Activated CD4-positive, alpha-beta T cell treated with anti-CD3 and anti-CD28 coated beads for 36 hours (primary cell): ENCODE results near the gene PROM1. TPM values are rescaled to one million over a fixed set of nuclear protein-coding genes. Genes with fewer than 3 reads are reported as not detected.

Experiments used
- ATAC-seq: fragments of 200-7000 bp; cut with Tn5 transposase; one replicate; pipeline ENCODE4 v1.10.0; 2021; ENCODE audit warnings: mild to moderate bottlenecking, moderate library complexity
- CTCF ChIA-PET: fragments of 350-600 bp; sonication (Branson Sonifier 250); formaldehyde crosslinking; loops from one replicate; lab custom pipeline; 2021; ENCODE audit warnings: antibody characterized with exemption; lab: Charles Lee
- POLR2A ChIA-PET: fragments of 350-600 bp; sonication (Branson Sonifier 250); formaldehyde crosslinking; loops from one replicate; lab custom pipeline; 2021; ENCODE audit warnings: antibody characterized with exemption, inconsistent platforms; lab: Charles Lee
- DNase-seq: peaks from one replicate; pipeline ENCODE4 v3.0.0-alpha.2; 2020
- H3K27ac Mint-ChIP-seq: one replicate; pipeline ENCODE4 v1.8.0; 2021; ENCODE audit warnings: mixed read lengths
- H3K27me3 Mint-ChIP-seq: one replicate; pipeline ENCODE4 v1.8.0; 2021; ENCODE audit warnings: mixed read lengths
- H3K36me3 Mint-ChIP-seq: one replicate; pipeline ENCODE4 v1.8.0; 2021; ENCODE audit warnings: low read depth, mixed read lengths
- H3K4me1 Mint-ChIP-seq: one replicate; pipeline ENCODE4 v1.8.0; 2021; ENCODE audit warnings: mixed read lengths
- H3K4me3 Mint-ChIP-seq: one replicate; pipeline ENCODE4 v1.8.0; 2021; ENCODE audit warnings: mild to moderate bottlenecking, moderate library complexity, mixed read lengths
- H3K9me3 Mint-ChIP-seq: one replicate; pipeline ENCODE4 v1.8.0; 2021; ENCODE audit warnings: low read depth, mixed read lengths
- intact Hi-C, 2 experiments: fragments of 100-400 bp; cut with DNase I in 1 of 2; cut with micrococcal nuclease in 1 of 2; formaldehyde crosslinking; loops; one replicate each; pipeline versions ENCODE4 v1.14.2 to v1.15.1; 2022 to 2024; cut with DNase I, micrococcal nuclease
- total RNA-seq, 2 experiments: library from RNA; stranded (reverse); gene quantifications; one replicate each; pipeline ENCODE4 v1.2.3, GENCODE V29; 2021

Gene PROM1
- total RNA-seq, 2 experiments from 2014 or later, result 0.16 to 0.35 TPM

DNA sequence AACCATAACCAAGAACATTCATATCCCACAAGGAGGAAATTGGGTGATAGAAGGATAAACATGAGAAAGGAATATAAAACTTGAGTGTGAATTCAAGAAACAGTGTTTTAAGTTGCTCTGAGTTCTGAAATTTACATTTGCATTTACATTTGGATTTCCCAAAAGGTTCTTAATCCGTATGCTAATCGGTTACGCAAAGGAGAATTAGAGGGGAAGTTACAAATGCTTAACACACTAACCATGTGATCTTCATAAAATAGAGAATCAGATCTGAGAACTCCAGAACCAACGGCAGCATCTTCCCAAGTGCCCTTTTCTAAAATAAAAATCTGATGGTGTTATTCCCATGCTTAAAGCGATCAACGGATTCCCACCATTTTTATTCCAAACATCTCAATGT lies 48.0 kb downstream of the PROM1 start:
- no peaks in the 10 kb centered on the region for H3K27me3 Mint-ChIP-seq
- no peaks in the 10 kb centered on the region for H3K4me1 Mint-ChIP-seq
- ChIA-PET POLR2A (no interaction called here), CTCF (interaction anchor here (1.0 kb wide), 1 partner anchor 230 kb away, joined by 3 read pairs; no protein-coding TSS in a partner anchor)
- H3K9me3 Mint-ChIP-seq, result no peaks in the 10 kb centered on the region
- ATAC-seq (no peak), DNase-seq (no peak)
- H3K4me3 Mint-ChIP-seq, result no peak overlapping the region
- no peaks in the 10 kb centered on the region for H3K36me3 Mint-ChIP-seq
- H3K27ac Mint-ChIP-seq, result no peak overlapping the region
- intact Hi-C loops, result no loop called here

DNA sequence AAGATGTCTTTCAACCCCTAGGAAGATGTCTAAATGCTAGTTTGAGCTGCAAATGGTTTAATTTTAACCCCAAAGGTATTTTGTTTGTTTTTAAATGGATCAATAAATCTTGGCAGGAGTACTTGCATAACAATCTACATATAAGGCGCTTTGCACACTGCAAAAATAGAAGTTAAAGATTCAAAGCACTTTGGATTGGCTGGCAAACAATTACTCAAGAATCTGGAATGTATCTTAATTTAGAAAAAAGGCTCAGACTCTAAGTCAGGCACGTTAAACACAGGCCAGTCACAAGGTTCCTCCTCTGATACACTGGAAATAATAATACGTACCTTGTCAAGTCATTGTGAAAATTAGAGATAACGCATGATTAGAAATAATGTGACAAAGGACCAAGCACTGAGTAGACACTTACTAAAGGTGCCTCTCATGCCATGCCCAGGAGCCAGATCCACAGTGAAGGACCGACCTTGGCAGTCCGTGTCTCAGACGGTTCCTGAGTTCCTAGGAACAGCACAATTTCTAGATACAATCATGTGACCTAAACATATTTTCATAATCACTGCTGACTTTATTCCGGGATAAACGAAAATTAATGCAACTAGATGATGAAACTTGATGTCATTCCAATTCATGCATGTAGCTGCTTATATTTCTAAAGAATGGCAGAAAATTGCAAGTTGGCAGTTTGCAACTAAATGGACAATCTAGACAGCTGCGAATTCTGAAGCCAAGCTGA lies 49.6 kb downstream of the PROM1 start:
- Mint-ChIP-seq H3K9me3 (no peaks in the 10 kb centered on the region), H3K27ac (no peak overlapping the region), H3K4me3 (no peak overlapping the region), H3K4me1 (no peaks in the 10 kb centered on the region), H3K27me3 (no peaks in the 10 kb centered on the region), H3K36me3 (no peaks in the 10 kb centered on the region)
- intact Hi-C loops, result no loop called here
- no peak for ATAC-seq
- ChIA-PET POLR2A (no interaction called here), CTCF (no interaction called here)
- DNase-seq, result no peak

DNA sequence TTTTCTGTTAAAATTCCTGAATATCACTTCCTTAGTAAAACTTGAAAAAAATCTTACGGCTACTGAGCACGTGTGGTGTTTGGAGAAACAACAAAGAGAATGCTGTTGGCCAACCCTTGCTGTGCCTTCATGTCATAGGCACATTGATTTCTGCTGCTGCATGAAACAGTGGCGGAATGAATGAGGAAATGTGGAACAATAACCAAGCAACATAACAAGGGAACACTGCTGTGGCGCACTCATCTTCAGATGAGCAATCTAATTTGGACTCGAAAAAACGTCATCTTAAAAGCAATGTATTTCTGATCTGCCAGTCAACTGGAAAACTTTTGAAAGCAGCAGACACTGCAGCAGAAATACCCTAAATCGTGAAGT lies 51.4 kb downstream of the PROM1 start:
- H3K27ac Mint-ChIP-seq, result no peak overlapping the region
- H3K9me3 Mint-ChIP-seq, result no peaks in the 10 kb centered on the region
- ChIA-PET POLR2A (no interaction called here), CTCF (interaction anchor here (0.6 to 6.6 kb wide), 2 partner anchors 226 to 233 kb away, joined by 4 to 56 read pairs; no protein-coding TSS in a partner anchor)
- intact Hi-C loops, result no loop called here
- no peaks in the 10 kb centered on the region for H3K4me1 Mint-ChIP-seq
- no peaks in the 10 kb centered on the region for H3K36me3 Mint-ChIP-seq
- no peak overlapping the region for H3K4me3 Mint-ChIP-seq
- DNase-seq (no peak), ATAC-seq (no peak)
- H3K27me3 Mint-ChIP-seq, result peaks cover 2% of the 10 kb centered on the region

DNA sequence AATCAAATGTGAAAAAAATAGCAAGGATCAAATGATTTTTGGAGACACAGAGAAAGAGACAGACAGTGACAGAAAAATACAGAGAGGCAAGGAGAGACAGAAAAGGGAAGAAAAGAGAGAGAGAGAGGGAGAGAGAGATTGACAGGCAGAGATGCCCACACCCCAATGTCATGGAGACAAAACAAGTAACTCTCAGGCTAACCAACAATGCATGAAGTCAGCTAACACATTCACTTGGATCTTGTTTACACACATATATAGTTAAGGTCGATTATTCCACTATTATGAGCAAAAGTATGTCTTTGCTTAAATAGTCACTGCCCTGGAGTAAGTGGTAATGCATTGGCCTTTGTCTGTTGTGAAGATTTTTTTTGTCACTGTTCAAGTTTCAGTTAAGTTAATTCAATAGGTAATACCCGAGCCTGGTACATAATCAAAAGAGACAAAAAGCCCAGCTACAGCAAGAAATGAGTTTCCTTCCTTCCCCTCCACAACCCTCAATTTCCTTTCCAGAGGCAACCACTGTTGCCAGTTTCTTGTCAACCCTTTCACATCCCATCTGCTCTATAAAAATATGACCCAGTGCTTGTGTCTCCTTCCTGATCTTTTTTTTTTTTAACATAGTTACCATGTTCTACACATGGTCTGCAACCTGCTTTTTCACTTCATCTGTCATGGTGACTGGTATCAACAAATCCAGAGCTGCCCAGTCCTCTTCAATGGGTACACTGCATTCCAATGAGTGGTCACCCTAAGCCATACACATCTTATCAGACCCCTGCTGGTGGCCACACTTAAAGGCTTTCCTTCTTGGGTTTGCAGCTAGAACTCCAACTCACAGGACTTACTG lies 52.1 kb downstream of the PROM1 start:
- Mint-ChIP-seq H3K36me3 (no peaks in the 10 kb centered on the region), H3K27me3 (peaks cover 2% of the 10 kb centered on the region), H3K27ac (no peak overlapping the region), H3K4me3 (no peak overlapping the region), H3K9me3 (no peaks in the 10 kb centered on the region), H3K4me1 (no peaks in the 10 kb centered on the region)
- CTCF ChIA-PET, result interaction anchor here (6.6 kb wide), 1 partner anchor 234 kb away, joined by 56 read pairs; no protein-coding TSS in a partner anchor
- intact Hi-C loops, result no loop called here
- POLR2A ChIA-PET, result no interaction called here
- ATAC-seq, result peak; percentile 16
- DNase-seq, result no peak

DNA sequence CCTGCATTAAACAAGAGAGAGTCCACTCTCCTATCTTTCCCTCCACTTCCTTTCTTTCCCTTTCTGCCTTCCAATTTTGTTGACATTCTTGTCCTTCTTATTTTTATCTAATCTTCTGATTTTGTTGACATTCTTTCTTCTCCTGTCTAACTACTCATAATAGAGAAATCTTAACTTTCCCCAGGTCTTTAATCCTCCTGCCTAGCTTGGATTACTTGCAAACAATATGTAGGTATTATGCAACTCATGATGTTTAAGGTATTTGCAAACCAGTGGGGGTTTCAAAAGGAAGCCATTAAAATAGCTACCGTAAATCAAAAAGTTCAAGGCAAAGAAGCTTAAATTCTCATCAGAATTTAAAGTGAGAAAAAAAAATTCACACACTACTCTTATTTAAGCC lies 53.9 kb downstream of the PROM1 start:
- ATAC-seq (no peak), DNase-seq (no peak)
- ChIA-PET POLR2A (no interaction called here), CTCF (interaction anchor here (0.5 to 6.6 kb wide), 4 partner anchors 19 to 235 kb away, joined by 3 to 56 read pairs (median 3); no protein-coding TSS in a partner anchor)
- Mint-ChIP-seq H3K27ac (no peak overlapping the region), H3K27me3 (peaks cover 4% of the 10 kb centered on the region), H3K4me3 (no peak overlapping the region), H3K9me3 (no peaks in the 10 kb centered on the region), H3K36me3 (no peaks in the 10 kb centered on the region), H3K4me1 (no peaks in the 10 kb centered on the region)
- intact Hi-C loops, result no loop called here

DNA sequence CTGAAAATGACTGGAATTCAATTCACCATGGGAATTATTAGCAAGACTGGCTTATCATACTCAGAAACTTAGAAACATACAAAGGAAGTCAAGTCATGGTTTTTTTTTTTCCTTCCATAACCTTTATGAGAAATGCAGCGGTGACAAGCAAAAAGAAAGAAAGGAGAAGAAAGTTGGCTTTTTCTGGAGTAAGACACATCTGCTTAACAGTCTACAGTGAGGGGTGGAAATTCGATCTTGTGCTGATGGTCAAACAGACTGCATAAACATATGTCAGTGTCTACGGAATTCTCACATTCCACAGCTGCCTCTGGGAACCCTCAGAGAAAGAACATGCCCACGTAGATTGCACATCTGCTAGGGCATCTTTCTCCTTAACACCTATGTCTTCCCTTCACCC lies 54.6 kb downstream of the PROM1 start:
- intact Hi-C loops, result no loop called here
- ATAC-seq (no peak), DNase-seq (no peak)
- no peaks in the 10 kb centered on the region for H3K9me3 Mint-ChIP-seq
- ChIA-PET CTCF (interaction anchor here (0.7 to 6.6 kb wide), 5 partner anchors 28 to 236 kb away, joined by 3 to 56 read pairs (median 3); no protein-coding TSS in a partner anchor), POLR2A (no interaction called here)
- H3K4me3 Mint-ChIP-seq, result no peak overlapping the region
- peaks cover 2% of the 10 kb centered on the region for H3K4me1 Mint-ChIP-seq
- peaks cover 7% of the 10 kb centered on the region for H3K27me3 Mint-ChIP-seq
- no peaks in the 10 kb centered on the region for H3K36me3 Mint-ChIP-seq
- no peak overlapping the region for H3K27ac Mint-ChIP-seq

DNA sequence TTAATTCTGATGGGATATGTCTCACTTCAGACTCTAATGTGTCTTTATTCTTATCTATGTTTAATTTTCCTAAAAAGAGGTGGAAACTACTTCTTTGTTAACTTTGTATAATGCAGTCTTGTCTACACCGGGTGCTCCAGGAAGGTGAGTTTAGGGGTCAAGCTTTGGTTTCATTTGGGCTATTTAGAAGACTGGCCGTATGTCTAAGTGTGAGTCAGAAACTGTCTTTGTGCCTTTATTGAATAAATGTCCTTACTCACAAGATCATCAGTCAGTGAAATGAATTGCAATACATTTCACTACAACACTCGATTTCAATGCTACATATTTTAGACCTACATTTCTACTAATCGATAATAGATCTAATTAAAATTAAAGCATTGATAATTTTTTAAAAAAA lies 56.2 kb downstream of the PROM1 start:
- Mint-ChIP-seq H3K9me3 (no peaks in the 10 kb centered on the region), H3K36me3 (no peaks in the 10 kb centered on the region), H3K4me1 (peaks cover 9% of the 10 kb centered on the region), H3K27me3 (peaks cover 7% of the 10 kb centered on the region), H3K27ac (no peak overlapping the region), H3K4me3 (no peak overlapping the region)
- POLR2A ChIA-PET, result no interaction called here
- CTCF ChIA-PET, result interaction anchor here (0.6 to 6.6 kb wide), 7 partner anchors 10 to 264 kb away, joined by 3 to 56 read pairs (median 3); no protein-coding TSS in a partner anchor
- intact Hi-C loops, result loop anchor here in 1 of 2 experiments (2.0 kb wide), 2 partner anchors 169 to 177 kb away; no protein-coding TSS in a partner anchor
- ATAC-seq, result no peak
- no peak for DNase-seq

DNA sequence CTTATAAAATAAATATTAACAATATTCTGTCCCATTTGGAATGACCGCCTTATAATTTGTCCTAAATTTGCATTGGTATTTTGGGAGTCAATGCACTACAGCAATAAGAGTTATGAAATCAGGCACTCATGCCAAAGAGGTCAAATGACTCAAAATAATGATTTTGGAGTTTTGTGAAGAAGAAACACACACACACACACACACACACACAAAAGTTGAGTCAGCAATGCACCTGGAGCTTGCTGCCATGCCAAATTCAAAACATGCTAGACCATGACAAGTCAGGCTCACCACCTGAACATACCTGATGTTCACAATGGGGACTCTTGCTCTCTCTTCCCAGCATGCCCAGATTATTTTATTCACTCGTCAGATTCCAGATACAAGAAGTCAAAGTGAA lies 56.7 kb downstream of the PROM1 start:
- CTCF ChIA-PET, result interaction anchor here (1.6 to 6.6 kb wide), 2 partner anchors 169 to 238 kb away, joined by 3 to 56 read pairs; no protein-coding TSS in a partner anchor
- POLR2A ChIA-PET, result no interaction called here
- Mint-ChIP-seq H3K4me1 (peaks cover 9% of the 10 kb centered on the region), H3K27me3 (peaks cover 7% of the 10 kb centered on the region), H3K4me3 (no peak overlapping the region), H3K36me3 (no peaks in the 10 kb centered on the region), H3K27ac (no peak overlapping the region), H3K9me3 (no peaks in the 10 kb centered on the region)
- ATAC-seq, result no peak
- DNase-seq, result no peak
- intact Hi-C loops, result loop anchor here in 1 of 2 experiments (2.0 kb wide), 2 partner anchors 170 to 178 kb away; no protein-coding TSS in a partner anchor

DNA sequence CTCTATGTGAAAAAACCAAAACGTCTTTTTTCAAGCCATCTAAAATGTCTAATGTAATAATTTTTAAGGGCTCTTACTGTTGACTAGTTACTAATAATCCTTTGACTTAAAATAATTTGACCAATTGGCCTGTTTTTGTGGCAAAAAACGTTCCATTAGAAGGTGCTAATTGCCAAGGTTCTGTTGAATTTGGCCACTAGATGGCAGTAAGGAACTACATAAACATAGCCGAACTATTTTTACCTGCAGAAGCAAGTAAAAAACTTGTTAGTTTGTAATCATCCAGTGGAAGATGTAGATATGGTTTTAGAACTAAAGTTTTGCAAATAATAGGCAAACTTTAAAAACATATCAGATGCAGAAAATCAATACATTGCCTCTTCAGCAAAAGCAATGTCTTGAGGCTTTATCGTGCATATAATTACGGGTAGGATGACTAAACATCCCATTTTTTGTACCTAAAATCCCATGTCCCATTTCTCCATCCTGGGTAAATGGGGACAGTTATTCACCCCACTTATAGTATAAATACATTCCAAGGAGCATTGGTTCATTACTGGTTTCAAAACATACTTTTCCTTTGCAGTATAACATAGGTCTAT lies 57.6 kb downstream of the PROM1 start:
- ChIA-PET POLR2A (no interaction called here), CTCF (interaction anchor here (1.0 kb wide), 1 partner anchor 239 kb away, joined by 10 read pairs; no protein-coding TSS in a partner anchor)
- H3K9me3 Mint-ChIP-seq, result no peaks in the 10 kb centered on the region
- no peaks in the 10 kb centered on the region for H3K36me3 Mint-ChIP-seq
- peaks cover 7% of the 10 kb centered on the region for H3K27me3 Mint-ChIP-seq
- intact Hi-C loops, result loop anchor here (1.0 to 2.0 kb wide), 6 partner anchors 171 to 417 kb away; no protein-coding TSS in a partner anchor
- H3K4me3 Mint-ChIP-seq, result no peak overlapping the region
- DNase-seq, result peak; percentile 19
- no peak for ATAC-seq
- H3K4me1 Mint-ChIP-seq, result peaks cover 9% of the 10 kb centered on the region
- no peak overlapping the region for H3K27ac Mint-ChIP-seq

DNA sequence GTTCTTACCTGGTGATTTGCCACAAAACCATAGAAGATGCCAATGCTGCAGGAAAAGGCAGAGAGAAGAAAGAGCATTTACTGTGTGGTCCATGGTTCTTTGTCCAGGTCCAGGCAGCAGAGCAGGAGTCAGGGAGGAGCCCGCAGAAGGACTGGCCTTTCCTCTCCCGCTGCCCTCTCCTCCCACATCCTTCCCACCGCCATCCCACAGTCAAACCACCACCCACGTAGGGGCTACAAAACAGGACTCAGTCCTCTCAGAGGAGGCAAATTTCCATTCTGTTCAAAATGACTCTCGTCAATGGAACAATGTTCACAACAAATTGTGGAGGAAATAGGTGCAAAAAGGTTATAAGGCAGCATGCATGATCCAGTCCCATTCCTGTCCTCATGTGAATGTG lies 58.6 kb downstream of the PROM1 start:
- Mint-ChIP-seq H3K36me3 (no peaks in the 10 kb centered on the region), H3K9me3 (no peaks in the 10 kb centered on the region), H3K4me3 (no peak overlapping the region), H3K27ac (no peak overlapping the region), H3K4me1 (peaks cover 9% of the 10 kb centered on the region), H3K27me3 (peaks cover 7% of the 10 kb centered on the region)
- ChIA-PET POLR2A (no interaction called here), CTCF (interaction anchor here (1.0 kb wide), 1 partner anchor 240 kb away, joined by 10 read pairs; no protein-coding TSS in a partner anchor)
- ATAC-seq (no peak), DNase-seq (no peak)
- intact Hi-C loops, result no loop called here
